ENCODE measurements around the gene TEAD1. TPM values are rescaled to one million over a fixed set of nuclear protein-coding genes. Genes with fewer than 3 reads are reported as not detected.

The TEAD1 gene
- total and polyA plus RNA-seq, 2 donors (not counting 3 experiments of a cell fraction or from before 2014, with no cell fraction given): 15.3 to 49.0 TPM

DNA sequence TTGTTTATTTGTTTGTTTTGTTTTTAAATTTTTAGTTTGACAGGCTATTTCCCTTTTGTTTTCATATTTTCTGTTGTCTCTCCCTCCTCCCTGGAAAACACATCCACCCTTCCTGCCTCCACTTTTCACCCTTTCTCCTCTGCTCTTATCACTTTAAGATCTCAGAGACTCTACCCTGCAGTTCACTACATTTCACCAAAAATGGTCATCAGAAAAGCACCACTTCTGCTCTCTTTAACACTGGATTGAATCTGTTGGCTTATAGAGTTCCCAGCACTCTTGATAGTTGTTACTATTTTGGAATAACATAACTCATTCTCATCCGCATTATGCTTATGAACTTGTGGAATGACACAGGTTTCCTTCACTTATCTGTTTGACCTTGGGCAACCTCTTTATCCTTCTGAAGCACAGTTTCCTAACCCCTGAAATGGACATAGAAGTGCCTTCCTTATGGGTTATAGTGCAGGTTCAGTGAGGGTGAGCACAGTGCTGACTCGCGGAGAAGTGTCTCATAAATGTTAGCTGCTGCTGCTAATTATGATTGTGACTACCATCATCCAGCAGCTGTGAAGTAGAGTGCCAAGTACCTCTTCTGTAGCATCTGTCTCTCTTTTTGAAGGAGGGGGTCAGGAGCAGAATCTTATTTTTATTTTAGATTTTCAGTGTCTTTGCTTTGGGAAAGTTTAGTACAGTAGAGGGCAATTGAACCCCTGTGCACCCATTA lies 15.0 kb downstream of the TEAD1 start:
- Histone ChIP-seq H3K79me2 (ENCODE audit: control insufficient read depth, insufficient read depth, low read length) (peaks cover 57% of the 10 kb centered on the region), H3K36me3 (ENCODE audit: control insufficient read depth in 2 of 2, extremely low read depth in 1 of 2, insufficient read depth in 2 of 2, low read length in 2 of 2) (no peaks in the 10 kb centered on the region), H3K27me3 (ENCODE audit: control insufficient read depth in 2 of 2, insufficient read depth in 2 of 2, low read length in 2 of 2) (no peaks in the 10 kb centered on the region), H4K20me1 (replicated peaks; ENCODE audit: control insufficient read depth, extremely low read depth, insufficient read depth, low read length) (no peaks in the 10 kb centered on the region), H3K9me1 (replicated peaks; ENCODE audit: control insufficient read depth, extremely low read depth, insufficient read depth, low read length) (no peaks in the 10 kb centered on the region), H2AFZ (ENCODE audit: low read depth, low read length) (no peak overlapping the region), H3K27ac (ENCODE audit: insufficient read depth, low read depth, low read length) (no peak overlapping the region), H3K9me3 (replicated peaks; ENCODE audit: control insufficient read depth, insufficient read depth, low read length) (no peaks in the 10 kb centered on the region), H3K9ac (replicated peaks; ENCODE audit: extremely low read depth, insufficient read depth, low read length) (no peak overlapping the region), H3K4me3 (replicated peaks in 1 of 3; ENCODE audit: insufficient read depth in 1 of 3, low read depth in 1 of 3, low read length in 3 of 3) (no peak overlapping the region), H3K4me2 (ENCODE audit: insufficient read depth, low read length) (no peak overlapping the region), H3K4me1 (ENCODE audit: control insufficient read depth, extremely low read depth, insufficient read depth, low read length) (peaks cover 62% of the 10 kb centered on the region)
- DNase-seq (ENCODE audit: low read depth, low spot score) (no peak), FAIRE-seq (no peak)
- POLR2A ChIA-PET: no interaction called here
- intact Hi-C loops (cut with micrococcal nuclease) (no loop called here), dilution Hi-C loops (cut with MboI; ENCODE audit: extremely low pct_ligation_motif_present, low sequenced_read_pairs) (no loop called here)
- BruUV-seq (replicated peaks): no TSS peak
- CTCF ChIA-PET: interaction anchor here (1.2 kb wide), 1 partner anchor 126 kb away, joined by 3 read pairs; no protein-coding TSS in a partner anchor
- TF ChIP-seq GATA2 (IDR thresholded peaks at IDR 0.05; ENCODE audit: insufficient read depth, insufficient read length, low read depth, low read length) (no peak), CTCF (IDR thresholded peaks at IDR 0.05; ENCODE audit: extremely low read depth in 1 of 2, insufficient read depth in 1 of 2, low read depth in 1 of 2, low read length in 2 of 2) (no peak), FOS (IDR thresholded peaks at IDR 0.05; ENCODE audit: borderline replicate concordance, insufficient read depth, low read length) (no peak), MYC (IDR thresholded peaks at IDR 0.05; ENCODE audit: low read depth, low read length) (no peak), MAX (IDR thresholded peaks at IDR 0.05; ENCODE audit: insufficient read depth, insufficient read length) (no peak), JUN (IDR thresholded peaks at IDR 0.05; ENCODE audit: borderline replicate concordance, insufficient read depth, insufficient read length, low read depth) (no peak), POLR2AphosphoS5 (IDR thresholded peaks at IDR 0.05; ENCODE audit: insufficient read depth, low read depth, low read length) (no peak), EZH2 (IDR thresholded peaks at IDR 0.05; ENCODE audit: borderline replicate concordance, low read depth, low read length, severe bottlenecking) (no peak), POLR2A (IDR thresholded peaks at IDR 0.05; ENCODE audit: low read depth, low read length) (no peak)
